A549 treated with DMSO at 1 μM for 4 hours (cell line): Measurements from ENCODE around the gene XPNPEP3. TPM values are rescaled to one million over a fixed set of nuclear protein-coding genes. Genes with fewer than 3 reads are reported as not detected.

Experiments
- total RNA-seq: library from RNA; stranded (reverse); fragments of 200-300 nt; extraction: Qiagen RNA extraction; gene quantifications from 5 replicates; pipeline ENCODE4 v1.2.3, GENCODE V29; 2022; ENCODE audit warnings: low read depth

XPNPEP3 gene
- 8.1 to 12.0 TPM (median 9.6 TPM) in 5 replicates for total RNA-seq

DNA sequence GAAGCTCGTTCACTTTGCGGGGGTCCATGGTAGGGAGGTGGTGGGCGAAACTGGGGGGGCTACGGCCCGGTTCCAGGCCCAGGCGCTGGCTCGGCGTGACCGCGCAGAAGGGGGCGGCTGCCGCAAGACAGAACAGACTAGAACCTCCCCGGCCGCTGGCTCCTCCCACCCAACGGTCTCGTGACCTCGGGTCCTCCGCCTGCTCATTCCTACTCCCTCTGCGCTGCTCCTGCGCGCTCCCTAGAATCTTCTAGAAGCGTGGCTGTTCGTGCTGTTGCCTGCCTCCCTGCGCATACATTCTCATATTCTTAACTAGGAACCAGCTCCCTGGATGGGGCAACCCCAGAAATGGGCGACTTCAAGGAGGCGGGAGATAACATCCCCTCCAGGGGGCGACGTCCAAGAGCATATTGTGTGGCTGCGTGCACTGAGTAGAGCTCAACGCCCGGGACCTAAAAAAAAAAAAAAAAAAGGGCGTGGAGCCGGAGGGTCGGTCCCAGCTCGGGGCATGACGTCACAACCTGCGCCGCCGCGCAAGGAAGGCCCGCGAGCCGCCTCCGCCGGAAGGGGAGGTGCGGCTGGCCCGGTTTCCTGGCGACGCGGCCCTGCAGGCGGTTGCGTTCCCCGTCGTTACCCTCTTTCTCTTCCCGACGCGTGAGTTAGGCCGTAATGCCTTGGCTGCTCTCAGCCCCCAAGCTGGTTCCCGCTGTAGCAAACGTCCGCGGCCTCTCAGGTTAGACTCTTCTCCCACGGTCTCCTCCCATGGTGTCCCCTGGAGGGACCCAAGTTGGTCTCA is at the start of gene XPNPEP3, which contains the start of gene ST13:
TSS of gene XPNPEP3 (plus strand) at position 636 of the 796 bp plus-strand sequence. CDS start at position 670, 34 bp downstream.
TSS of gene ST13 (minus strand) at position 127 of the 796 bp plus-strand sequence. CDS start at position 28, 99 bp downstream.

DNA sequence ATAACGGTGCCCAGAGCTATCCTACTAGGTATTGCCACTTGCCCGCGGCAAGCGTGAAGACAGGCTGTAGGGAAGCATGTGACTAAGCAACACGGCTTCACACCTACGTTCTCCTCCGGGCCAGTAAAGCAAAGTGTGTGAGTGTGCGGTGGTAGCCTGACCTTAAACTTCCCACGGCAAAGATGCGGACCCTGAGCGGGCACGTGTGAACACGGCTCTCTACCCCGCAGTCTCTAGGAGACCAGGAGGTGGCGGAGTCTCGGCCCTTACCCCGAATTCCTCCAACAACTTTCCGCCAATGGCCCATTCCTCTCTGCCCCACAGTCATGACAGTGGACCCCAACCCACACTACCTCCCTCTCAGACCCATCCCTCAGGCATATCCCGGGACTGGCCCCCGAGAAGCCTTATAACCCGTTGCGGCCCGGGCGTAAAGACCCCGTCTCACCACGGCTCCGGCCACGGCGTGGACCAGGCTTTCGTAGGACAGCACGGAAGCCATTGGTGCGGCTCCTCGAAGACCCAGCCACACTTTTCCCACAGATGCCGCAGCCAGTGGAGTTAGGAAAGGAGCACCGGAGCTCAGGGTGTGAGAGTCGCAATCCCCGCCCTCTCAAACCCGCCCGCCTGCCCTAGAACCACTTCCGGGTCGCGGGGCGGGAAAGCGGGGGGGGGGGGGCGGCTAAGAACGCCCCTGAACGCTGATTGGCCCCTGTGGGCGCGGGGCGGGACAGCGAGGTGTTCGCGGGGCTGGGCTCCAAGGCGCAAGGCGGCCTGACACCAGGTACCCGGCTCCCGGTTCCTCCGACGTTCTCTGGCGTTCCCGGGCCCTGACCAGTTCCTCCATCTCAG is 38.0 kb upstream of the XPNPEP3 start, which contains the start of gene SLC25A17:
TSS of gene SLC25A17 (minus strand) at position 600 of the 852 bp plus-strand sequence. CDS start at position 502, 98 bp downstream.

DNA sequence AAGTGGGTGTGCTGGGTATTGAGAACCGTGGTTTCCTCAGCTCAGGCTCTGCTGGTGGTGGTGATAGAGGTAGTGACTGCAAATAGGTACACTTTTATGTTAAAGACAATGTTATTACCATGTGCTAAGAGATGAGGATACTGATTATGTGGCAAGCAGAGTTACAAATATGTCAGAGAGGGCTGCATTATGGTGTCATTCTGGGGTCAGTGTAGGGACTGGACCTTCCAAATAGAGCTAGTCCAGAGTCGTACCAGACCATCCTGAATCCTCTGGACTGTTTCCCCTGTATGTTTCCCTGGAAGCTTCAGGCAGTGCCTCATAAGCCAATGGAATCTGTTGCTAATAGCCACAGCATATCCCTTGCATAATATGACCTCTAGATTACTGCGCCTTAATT is 5.1 kb downstream of the XPNPEP3 start, which contains the start of gene DNAJB7:
TSS of gene DNAJB7 (minus strand) at position 101 of the 400 bp plus-strand sequence. CDS start 119 bp downstream, outside the sequence.

DNA sequence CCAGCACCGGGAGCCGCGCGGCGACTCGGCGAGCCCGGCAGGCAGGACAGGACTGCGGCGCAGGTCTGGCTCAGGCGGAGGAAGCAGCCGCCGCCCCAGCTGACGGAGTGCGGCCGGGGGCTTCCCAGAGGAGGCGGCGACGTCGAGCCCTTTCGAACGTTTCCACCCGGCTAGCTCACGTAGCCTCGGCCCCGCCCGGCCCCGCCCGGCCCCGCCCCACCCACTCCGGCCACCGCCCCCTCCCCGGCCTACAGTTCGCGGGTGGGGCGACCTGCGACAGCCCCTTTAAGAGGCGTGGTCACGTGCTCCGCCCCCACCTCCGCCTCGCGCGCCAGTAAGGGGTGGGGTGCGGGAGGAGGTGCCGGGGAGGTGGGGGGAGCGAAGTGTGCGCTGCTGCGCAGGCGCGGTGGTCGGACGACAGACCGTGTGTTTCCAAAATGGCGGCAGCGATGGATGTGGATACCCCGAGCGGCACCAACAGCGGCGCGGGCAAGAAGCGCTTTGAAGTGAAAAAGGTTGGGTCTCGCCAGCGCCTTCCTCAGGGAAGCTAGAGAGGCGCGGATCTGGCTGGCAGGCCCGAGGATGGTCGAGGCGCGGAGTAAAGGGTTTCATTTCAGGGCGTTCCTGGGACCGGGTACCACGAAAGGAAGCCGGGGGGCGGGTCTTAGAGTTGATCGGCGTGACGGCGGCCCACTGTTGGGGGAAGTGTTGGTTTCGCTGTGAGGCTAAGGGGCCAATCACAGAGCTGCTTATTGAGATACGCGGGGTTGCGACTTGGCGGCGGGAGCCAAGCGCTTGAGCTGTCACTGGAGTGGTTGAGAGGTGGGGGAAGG is 94.2 kb downstream of the XPNPEP3 start, which contains the start of gene RBX1:
TSS of gene RBX1 (plus strand) at position 417 of the 833 bp plus-strand sequence. CDS start at position 438, 21 bp downstream.

Other genes starting within 250 kb of the XPNPEP3 start
- 33.9 to 44.3 TPM (median 38.0 TPM) in 5 replicates for gene MRTFA, start 220.4 kb upstream of the XPNPEP3 start, total RNA-seq
- not detected in 5 replicates for gene MCHR1, start 177.7 kb upstream of the XPNPEP3 start, total RNA-seq
- 21.1 to 25.4 TPM (median 24.6 TPM) in 5 replicates for gene SLC25A17, start 37.8 kb upstream of the XPNPEP3 start, total RNA-seq
- gene ST13, start 509 bp upstream of the XPNPEP3 start, total RNA-seq: 150 to 170 TPM (median 159 TPM) in 5 replicates
- not detected in 5 replicates for gene DNAJB7, start 5.0 kb downstream of the XPNPEP3 start, total RNA-seq
- gene RBX1, start 94.2 kb downstream of the XPNPEP3 start, total RNA-seq: 49.3 to 57.9 TPM (median 52.4 TPM) in 5 replicates
- gene EP300, start 235.4 kb downstream of the XPNPEP3 start, total RNA-seq: 19.6 to 27.2 TPM (median 23.9 TPM) in 5 replicates